IPS-15b (cell line): ENCODE results near the gene KCNIP4.
"Not testable (repeated sequence)": the region's sequence is repeated elsewhere in the genome, so short reads cannot be mapped to it uniquely, and the experiment has no call there.

Experiments used
- H3K27me3 ChIP-seq: one replicate; pipeline ENCODE4 v1.6.1; 2013; ENCODE audit warnings: low read length; ENCODE audit not compliant: control insufficient read depth, insufficient read depth
- H3K36me3 ChIP-seq: one replicate; pipeline ENCODE4 v1.6.1; 2013; ENCODE audit warnings: low read length; ENCODE audit not compliant: control insufficient read depth, insufficient read depth
- H3K4me1 ChIP-seq: one replicate; pipeline ENCODE4 v1.6.1; 2013; ENCODE audit warnings: mild to moderate bottlenecking, low read length; ENCODE audit not compliant: control insufficient read depth, insufficient read depth
- H3K4me3 ChIP-seq: one replicate; pipeline ENCODE4 v1.5.1; 2013; ENCODE audit warnings: low read depth, low read length
- H3K9ac ChIP-seq: one replicate; pipeline ENCODE4 v1.6.1; 2013; ENCODE audit warnings: low read depth, mild to moderate bottlenecking, low read length
- H3K9me3 ChIP-seq: one replicate; pipeline ENCODE4 v1.6.1; 2013; ENCODE audit warnings: mild to moderate bottlenecking, low read length; ENCODE audit not compliant: control insufficient read depth, insufficient read depth

KCNIP4 gene

DNA sequence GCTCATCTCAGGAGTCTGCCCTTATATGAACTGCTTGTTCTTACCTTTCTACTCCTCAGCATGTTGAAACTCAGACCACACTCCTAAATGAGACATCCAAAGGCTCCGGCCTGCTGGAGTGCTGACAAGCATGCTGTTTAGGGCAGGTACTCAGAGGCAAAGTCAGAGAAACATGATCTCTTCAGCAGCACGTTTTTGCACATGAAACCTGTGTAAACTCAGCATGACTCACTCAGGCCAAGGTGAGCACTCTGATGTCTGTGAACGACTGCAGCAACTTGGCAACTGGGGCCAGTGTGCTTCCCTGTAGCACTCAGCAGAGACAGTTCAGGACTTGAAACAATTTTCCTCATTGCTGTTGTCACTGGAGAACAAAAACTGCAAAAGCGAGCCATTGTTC, 1138.8 kb downstream of the KCNIP4 start:
- H3K4me1 ChIP-seq: peaks cover 4% of the 10 kb centered on the region
- H3K9me3 ChIP-seq: no peaks in the 10 kb centered on the region
- no peak overlapping the region for H3K9ac ChIP-seq
- no peaks in the 10 kb centered on the region for H3K36me3 ChIP-seq
- no peak overlapping the region for H3K4me3 ChIP-seq
- H3K27me3 ChIP-seq: no peaks in the 10 kb centered on the region

DNA sequence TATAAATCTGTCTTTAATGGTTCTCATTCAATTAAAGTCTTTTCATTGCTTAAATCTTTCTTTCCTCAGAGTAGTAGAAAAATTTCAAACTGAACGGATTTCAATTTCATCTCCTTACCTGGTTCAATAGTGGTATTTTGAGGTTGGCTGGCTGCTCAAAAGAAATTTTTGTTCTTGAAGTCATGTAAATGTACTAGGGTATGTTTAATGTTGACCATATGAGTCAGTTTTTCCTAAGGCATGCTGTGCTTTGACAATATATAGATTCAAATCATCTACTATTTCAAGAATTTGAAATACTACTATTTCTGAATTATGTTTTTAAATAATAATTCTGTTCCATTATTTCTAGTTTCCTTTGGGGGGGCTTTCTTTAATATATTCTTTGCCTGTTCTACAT, 1142.9 kb downstream of the KCNIP4 start:
- Histone ChIP-seq H3K36me3 (no peaks in the 10 kb centered on the region), H3K4me1 (peaks cover 4% of the 10 kb centered on the region), H3K9me3 (no peaks in the 10 kb centered on the region), H3K4me3 (no peak overlapping the region), H3K9ac (no peak overlapping the region), H3K27me3 (no peaks in the 10 kb centered on the region)

DNA sequence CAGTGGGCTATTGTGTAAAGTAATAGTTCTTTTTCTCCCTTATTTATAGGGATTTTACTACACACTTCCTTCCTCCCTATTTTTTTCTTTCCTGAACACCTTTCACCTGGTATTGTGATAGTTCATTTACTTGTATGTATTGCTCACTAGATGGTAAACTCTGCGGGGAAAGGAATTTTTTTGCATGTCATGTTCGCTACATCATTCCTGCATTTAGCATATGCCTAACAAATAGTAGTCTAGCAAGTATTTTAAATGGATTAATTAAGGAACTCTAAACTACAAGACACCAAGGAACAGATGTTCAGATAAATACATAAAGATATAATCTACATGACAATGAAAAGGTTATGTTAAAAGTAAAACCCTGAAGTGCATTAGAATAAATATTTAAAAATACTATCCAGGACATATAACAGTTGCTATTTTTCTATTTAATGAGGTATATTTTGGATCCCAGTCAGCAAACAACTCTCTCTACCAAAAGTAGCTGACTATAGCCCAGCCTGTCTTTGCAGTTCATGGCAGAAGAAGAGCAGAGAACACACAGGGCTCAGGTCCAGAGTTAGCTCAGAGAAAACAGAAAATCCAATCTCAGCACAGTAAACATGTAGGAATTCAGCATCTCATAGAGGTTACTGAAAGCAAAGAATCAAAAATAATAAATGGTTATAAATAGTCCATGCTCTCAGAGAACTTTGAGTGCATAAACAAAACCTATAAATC, 1160.5 kb downstream of the KCNIP4 start:
- Histone ChIP-seq H3K4me3 (no peak overlapping the region), H3K9me3 (no peaks in the 10 kb centered on the region), H3K4me1 (no peaks in the 10 kb centered on the region), H3K27me3 (no peaks in the 10 kb centered on the region), H3K36me3 (no peaks in the 10 kb centered on the region), H3K9ac (no peak overlapping the region)

DNA sequence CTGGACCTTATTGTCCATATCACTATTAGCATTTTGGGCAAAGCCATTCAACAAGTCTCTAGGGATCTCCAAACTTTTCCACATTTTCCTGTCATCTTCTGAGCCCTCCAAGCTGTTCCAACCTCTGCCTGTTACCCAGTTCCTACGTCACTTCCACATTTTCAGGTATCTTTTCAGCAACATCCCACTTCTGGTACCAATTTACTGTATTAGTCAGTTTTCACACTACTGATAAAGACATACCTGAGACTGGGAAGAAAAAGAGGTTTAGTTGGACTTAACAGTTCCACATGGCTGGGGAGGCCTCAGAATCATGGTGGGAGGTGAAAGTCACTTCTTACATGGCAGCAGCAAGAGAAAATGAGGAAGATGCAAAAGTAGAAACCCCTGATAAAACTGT, 1165.4 kb downstream of the KCNIP4 start:
- not testable (repeated sequence) for H3K36me3 ChIP-seq, H3K9me3 ChIP-seq, H3K9ac ChIP-seq, H3K4me1 ChIP-seq, H3K4me3 ChIP-seq, H3K27me3 ChIP-seq

DNA sequence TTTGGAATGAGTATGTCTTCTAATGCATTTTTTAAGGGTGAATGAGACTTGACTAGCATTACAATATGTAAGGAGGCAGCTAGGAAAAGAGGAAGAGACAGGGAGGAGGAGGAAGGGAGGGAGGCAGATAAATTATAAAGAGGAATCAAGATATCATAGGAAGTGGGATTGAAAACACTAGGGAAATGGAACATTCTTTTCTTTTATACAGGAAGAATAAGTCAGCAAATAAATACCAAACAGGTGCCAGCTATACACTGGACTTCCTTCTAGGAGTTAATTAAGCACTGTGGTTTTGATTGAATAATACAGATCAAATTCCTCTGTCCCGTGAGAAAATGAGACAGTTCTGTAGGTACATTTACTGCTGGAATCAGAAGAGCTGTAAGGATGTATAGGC, 1169.7 kb downstream of the KCNIP4 start:
- Histone ChIP-seq H3K4me1 (no peaks in the 10 kb centered on the region), H3K27me3 (no peaks in the 10 kb centered on the region), H3K9ac (no peak overlapping the region), H3K4me3 (no peak overlapping the region), H3K36me3 (no peaks in the 10 kb centered on the region), H3K9me3 (peaks cover 4% of the 10 kb centered on the region)

DNA sequence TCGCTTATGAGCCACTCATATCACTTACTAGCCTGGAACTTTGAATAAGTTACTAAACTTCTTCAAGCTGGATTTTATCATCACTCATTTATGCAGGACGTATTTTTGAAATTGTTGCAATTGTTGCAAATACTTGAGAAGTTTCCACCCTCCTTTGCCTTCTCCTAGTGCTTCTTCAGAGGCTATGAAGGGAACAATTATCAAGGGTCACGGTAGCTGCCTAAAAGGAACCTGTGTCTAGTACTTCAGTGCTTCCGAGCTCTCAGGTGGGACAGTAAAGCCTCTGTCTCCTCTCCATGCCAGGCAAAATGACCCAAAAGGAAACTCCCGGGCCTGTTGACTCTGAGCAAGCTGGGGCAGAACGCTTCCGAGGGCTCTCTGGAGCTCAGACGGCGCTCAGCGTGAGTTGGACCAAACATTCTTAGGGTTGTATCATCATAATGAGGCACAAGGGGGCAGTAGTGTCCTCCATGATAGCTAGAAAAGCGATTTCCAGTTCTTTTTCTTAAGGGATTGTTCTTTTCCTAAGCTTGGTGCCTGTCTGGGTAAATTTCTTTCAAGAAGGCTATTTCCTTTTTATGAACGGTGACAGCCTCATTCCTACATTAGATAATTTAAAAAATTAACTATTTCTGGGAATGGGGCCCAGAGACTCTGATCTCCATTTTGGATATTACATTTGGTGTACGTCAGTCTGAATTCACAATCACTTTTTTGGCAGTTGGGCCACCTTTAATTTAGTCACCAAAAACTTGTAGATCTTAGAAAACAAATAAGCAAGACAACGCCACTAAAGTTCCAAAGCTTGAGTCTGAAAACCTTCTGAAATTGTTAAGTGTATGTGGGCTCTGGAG, 1175.2 kb downstream of the KCNIP4 start:
- Histone ChIP-seq H3K9me3 (no peaks in the 10 kb centered on the region), H3K4me1 (no peaks in the 10 kb centered on the region), H3K4me3 (no peak overlapping the region)

DNA sequence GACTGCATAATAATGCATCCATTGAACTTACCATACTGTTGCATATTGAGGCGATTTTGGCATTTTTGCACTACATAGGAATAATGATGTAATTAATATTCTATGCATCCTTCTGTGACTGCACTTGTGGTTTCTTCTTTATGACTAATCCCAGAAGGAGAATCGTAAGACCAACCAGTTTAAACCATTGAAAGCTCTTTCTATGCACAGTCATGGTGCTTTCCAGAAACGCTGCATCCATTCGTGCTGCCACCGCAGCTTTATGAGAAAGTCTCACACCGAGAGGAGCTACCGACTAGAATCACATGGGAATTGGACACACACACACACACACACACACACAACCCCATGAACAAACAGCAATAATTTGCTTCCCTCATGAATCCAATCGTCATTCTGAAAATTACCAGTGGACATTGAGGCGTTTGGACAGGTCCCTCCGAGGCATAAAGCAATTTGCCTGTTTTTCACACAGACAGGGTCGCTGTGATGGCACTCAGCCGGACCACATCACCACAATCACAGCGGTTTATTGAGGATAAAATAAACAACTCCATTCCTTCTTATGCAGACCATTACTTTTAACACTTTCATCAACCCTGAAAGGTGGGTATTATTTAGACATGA, 1184.1 kb downstream of the KCNIP4 start:
- no peaks in the 10 kb centered on the region for H3K27me3 ChIP-seq
- H3K4me3 ChIP-seq: no peak overlapping the region
- H3K9ac ChIP-seq: no peak overlapping the region
- H3K4me1 ChIP-seq: no peaks in the 10 kb centered on the region
- H3K36me3 ChIP-seq: no peaks in the 10 kb centered on the region
- H3K9me3 ChIP-seq: no peaks in the 10 kb centered on the region

More for the DNA sequence above, 1175.2 kb downstream of the KCNIP4 start:
- Histone ChIP-seq H3K36me3 (no peaks in the 10 kb centered on the region), H3K27me3 (no peaks in the 10 kb centered on the region), H3K9ac (no peak overlapping the region)

DNA sequence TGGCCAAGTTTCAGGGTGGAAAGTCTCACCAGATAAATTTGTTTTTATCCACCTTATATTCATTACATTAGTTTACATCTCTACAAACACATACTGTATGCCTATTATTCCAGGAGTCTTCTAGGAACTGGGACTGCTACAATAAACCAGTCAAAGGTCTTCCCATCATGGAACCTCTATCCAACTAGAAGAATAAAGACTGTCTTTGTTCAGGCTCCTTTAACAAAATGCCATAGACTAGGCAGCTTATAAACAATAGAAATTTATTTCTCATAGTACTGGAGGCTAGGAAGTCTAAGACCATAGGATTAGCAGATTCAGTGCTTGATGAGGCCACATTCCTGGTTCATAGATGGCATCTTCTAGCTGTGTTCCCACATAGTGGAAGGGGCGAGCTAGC, 1186.7 kb downstream of the KCNIP4 start:
- Histone ChIP-seq H3K9ac (no peak overlapping the region), H3K4me3 (no peak overlapping the region), H3K36me3 (no peaks in the 10 kb centered on the region), H3K9me3 (no peaks in the 10 kb centered on the region), H3K27me3 (no peaks in the 10 kb centered on the region), H3K4me1 (no peaks in the 10 kb centered on the region)

DNA sequence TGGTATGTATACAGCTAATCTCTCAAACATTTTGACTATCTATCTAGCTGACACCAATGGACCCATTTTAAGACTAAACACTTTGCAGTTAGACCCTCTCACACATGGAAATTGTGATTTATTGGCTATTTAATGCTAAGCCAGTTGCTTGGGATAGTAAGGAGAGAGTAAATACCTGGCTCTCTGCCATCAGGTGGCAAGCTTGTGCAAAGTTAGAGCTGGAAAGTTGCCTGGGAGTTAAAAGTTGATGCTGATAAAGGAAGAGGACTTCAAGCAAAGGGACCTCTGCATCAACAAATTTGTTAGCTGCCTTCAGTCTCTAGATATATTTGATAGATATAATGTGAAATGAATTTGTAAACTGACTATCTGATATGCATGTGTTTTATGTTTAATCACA, 1187.2 kb downstream of the KCNIP4 start:
- no peaks in the 10 kb centered on the region for H3K9me3 ChIP-seq
- no peak overlapping the region for H3K9ac ChIP-seq
- no peaks in the 10 kb centered on the region for H3K27me3 ChIP-seq
- no peaks in the 10 kb centered on the region for H3K4me1 ChIP-seq
- H3K36me3 ChIP-seq: no peaks in the 10 kb centered on the region
- no peak overlapping the region for H3K4me3 ChIP-seq

DNA sequence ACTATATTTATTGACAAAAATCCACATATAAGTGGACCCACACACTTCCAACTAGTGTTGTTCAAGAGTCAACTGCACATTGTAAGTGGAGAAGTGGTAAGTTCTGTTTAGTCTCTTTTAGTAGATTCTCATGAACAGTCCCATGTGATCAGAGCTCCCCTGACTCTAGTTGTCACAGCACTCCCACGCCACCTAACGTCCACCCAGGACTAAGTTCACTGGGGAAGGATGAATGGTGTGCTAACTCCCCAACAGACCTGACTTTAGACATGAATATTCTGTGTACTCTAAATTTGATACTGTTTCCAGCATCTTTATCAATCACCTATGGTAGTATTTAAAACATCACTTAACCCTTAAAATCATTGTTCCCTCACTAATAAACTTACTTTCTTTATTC, 1188.5 kb downstream of the KCNIP4 start:
- Histone ChIP-seq H3K4me3 (no peak overlapping the region), H3K36me3 (no peaks in the 10 kb centered on the region), H3K9ac (no peak overlapping the region), H3K27me3 (no peaks in the 10 kb centered on the region), H3K9me3 (no peaks in the 10 kb centered on the region), H3K4me1 (no peaks in the 10 kb centered on the region)

DNA sequence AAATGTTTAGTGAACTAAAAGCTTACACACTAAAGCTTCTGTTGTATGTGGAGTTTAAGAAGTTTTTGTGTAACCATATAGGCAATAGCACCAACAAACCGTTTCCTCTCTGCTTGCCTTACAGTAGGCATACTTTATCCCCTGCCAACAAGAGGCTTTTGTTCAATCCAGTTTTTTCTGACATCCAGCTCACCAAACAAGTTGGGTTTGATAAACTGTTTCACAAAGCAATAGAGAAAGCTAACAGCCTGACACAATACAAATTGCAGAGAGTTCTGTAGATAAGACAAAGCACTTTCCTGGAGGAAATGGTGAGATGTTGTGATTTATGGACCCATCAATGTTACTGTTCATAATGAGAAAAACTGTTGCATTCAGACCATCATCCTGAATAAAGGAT, 1194.5 kb downstream of the KCNIP4 start:
- H3K27me3 ChIP-seq: no peaks in the 10 kb centered on the region
- no peaks in the 10 kb centered on the region for H3K36me3 ChIP-seq
- no peak overlapping the region for H3K4me3 ChIP-seq

DNA sequence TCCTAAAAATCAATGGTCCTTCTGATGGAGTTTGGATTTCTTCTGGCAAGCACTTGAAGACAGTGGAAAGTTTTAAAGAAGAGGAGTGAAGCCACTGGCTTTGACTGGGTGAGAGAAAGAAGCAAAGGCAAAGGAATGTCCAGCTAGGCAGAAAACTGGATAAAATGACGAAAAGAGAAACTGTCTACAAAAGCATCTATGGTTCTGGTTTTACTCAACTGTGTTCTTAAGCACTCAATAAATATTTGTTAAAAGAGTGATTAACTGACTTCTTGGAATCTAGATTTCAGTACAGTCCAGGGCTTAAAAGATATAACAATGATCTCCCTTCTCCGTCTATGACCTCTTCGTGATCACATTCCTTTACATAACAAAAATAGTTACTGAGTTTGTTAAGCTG, 1195.9 kb downstream of the KCNIP4 start:
- Histone ChIP-seq H3K4me1 (no peaks in the 10 kb centered on the region), H3K36me3 (no peaks in the 10 kb centered on the region), H3K27me3 (no peaks in the 10 kb centered on the region), H3K4me3 (no peak overlapping the region), H3K9me3 (no peaks in the 10 kb centered on the region), H3K9ac (no peak overlapping the region)

More for the DNA sequence above, 1194.5 kb downstream of the KCNIP4 start:
- Histone ChIP-seq H3K9ac (no peak overlapping the region), H3K9me3 (no peaks in the 10 kb centered on the region), H3K4me1 (no peaks in the 10 kb centered on the region)
